Glomerular endothelial cell (primary cell): Measurements from ENCODE around the gene ERP44. TPM values are rescaled to one million over a fixed set of nuclear protein-coding genes. Genes with fewer than 3 reads are reported as not detected.
"Not testable (repeated sequence)": the region's sequence is repeated elsewhere in the genome, so short reads cannot be mapped to it uniquely, and the experiment has no call there.

Source experiments
- DNase-seq: peaks from one replicate; pipeline ENCODE4 v3.0.0-alpha.2; 2011; ENCODE audit warnings: low read depth, low spot score; ENCODE audit errors: extremely low read depth
- total RNA-seq: library from RNA; depleted of rRNA; stranded (reverse); fragments of >200 nt; gene quantifications from 2 replicates; pipeline ENCODE4 v1.2.3, GENCODE V29; 2015

The ERP44 gene
- total RNA-seq, 1 donor from 2014 or later, result 26.4 TPM

DNA sequence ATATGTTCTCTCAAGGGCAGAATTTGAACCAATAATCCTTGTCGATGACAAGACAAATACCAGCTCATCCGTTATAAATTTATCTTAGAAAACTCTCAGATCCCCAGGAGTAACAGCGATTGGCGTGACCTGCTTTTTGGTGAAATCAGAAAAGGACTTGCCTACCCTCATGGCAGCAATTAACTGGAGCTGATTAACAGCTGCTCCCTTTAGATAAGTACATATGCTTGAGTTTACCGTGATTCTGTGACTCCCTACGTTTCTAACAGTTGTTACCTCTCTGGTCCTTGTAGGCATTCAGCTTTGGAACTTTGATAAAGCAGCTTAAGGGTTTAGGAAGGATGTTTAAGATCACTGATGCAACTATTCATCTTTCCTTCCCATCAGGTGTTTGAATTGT is 2.8 kb upstream of the ERP44 start:
- DNase-seq, result no peak

DNA sequence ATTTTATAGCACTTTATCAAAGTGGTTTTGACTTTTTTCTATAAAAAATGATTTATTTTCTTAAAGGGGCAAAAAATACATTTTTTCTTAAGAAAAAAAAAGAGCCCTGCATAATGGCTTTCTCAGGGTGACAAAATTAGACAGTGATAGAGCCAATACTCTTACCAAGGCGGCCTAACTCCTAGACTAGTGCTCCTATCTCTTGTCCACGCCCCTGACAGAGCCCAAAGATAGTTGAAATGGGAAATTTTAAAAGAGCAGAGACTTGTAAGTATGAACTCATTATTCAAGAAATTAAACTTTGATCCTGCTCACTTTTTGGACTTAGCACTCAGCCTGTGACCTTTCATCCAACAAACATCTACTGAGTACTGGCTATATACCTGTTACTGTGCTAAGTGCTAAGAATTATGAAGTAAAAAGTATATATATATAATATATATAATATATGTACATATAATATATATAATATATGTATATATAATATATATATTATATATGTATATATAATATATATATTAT is 1.4 kb upstream of the ERP44 start:
- no peak for DNase-seq

- no peak for DNase-seq
These were observed 882 bp upstream of the ERP44 start for GRCh38 chr9:100099722-100100042.

- DNase-seq, result no peak
These were observed 534 bp downstream of the ERP44 start for GRCh38 chr9:100098046-100098886.

DNA sequence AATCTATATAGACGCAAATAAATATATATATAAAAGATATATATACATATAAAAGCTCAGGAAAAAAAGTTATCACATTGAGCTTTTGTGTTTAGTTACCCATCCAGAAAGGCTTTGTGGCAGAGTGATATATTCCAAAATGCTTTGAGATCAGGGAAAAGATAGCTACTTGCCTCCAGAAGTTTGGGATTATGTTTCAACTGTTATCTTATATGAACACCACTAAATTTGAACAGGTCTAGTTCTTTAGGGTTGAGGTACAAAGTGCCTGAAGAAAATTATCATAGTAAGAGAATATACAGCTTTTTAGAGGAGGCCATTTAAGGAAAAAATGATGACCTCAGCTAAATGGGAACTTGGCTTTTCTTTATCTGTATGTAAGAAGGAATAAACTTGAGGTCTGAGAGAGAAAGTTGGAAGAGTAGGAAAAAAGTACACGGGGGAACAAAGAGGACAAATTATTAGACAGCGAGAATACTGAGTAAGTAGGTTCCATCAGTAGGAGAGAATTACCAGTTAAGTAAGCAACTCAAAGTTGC is 2.4 kb downstream of the ERP44 start:
- no peak for DNase-seq

DNA sequence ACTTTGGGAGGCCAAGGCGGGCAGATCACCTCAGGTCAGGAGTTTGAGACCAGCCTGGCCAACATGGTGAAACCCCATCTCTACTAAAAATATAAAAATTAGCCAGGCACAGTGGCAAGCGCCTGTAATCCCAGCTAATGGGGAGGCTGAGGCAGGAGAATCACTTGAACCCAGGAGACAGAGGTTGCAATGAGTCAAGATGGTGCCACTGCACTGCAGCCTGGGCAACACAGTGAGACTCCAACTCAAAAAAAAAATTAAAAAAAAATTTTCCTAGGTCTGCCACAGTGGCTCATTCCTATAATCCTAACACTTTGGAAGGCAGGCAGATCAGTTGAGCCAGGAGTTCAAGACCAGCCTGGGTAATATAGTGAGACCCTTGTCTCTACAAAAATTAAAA is 4.4 kb downstream of the ERP44 start:
- not testable (repeated sequence) for DNase-seq

- no peak for DNase-seq
These were observed 6.7 kb downstream of the ERP44 start for GRCh38 chr9:100092066-100092465.

DNA sequence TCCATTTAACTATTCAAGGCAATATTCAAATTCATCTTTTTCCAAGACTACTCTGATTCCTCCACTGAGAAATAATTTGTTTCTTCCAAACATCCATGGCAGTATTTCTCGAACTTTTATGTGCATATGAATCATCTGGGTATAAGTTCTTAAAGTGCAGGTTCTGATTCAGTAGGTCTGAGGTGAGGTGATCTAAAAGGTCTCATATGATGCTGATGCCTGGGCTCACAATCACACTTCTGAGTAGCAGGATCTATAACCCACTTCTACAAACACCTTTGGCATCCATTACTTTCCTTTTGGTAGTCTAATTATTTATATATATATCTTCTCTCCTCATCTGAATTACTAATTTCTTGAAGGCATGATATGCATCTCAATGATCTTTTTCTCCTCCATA is 7.2 kb downstream of the ERP44 start:
- DNase-seq, result no peak

GRCh38 chr9:100090880-100091279 is 7.9 kb downstream of the ERP44 start:
- no peak for DNase-seq

DNA sequence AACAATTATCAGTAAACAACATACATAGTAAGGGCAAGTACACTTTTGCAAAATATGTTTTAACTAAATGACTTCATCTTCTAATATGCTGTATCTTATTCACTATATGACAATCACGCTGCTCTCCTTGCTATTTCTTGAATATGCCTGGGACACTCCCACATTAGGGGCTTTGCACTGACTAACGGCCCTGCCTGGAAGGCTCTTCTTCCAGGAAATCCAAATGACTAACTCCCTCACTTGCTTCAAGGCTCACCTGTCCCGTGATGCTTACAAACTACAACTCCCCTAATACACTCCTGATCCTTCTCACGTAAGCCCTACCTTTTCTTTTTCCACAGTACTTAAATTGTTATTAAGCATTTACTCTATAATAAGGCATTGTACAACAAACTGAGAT is 10.6 kb downstream of the ERP44 start:
- DNase-seq, result no peak

DNA sequence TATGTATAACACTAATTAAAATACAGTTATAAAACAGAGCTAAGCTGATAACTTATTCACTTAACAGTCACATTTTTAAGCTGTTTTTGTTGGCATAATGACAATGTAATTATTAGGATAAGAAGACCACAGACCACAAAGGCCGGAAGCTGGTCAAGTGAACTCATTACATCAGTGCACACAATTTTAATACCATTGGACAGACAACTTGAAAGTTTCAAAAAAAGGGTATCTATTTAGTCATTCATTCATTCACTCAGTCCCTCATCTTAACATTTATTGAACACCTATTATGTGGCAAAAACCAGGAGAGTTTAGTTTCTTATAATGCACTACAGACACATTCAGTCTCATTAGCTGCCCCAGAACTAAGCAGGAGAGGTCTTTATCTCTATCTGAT is 11.6 kb downstream of the ERP44 start:
- no peak for DNase-seq

GRCh38 chr9:100086097-100086635 is 12.6 kb downstream of the ERP44 start:
- no peak for DNase-seq

- no peak for DNase-seq
These were observed 14.1 kb downstream of the ERP44 start for GRCh38 chr9:100084734-100085133.

GRCh38 chr9:100084128-100084453 is 14.7 kb downstream of the ERP44 start:
- DNase-seq, result no peak

- DNase-seq, result no peak
These were observed 15.2 kb downstream of the ERP44 start for GRCh38 chr9:100083448-100084127.

DNA sequence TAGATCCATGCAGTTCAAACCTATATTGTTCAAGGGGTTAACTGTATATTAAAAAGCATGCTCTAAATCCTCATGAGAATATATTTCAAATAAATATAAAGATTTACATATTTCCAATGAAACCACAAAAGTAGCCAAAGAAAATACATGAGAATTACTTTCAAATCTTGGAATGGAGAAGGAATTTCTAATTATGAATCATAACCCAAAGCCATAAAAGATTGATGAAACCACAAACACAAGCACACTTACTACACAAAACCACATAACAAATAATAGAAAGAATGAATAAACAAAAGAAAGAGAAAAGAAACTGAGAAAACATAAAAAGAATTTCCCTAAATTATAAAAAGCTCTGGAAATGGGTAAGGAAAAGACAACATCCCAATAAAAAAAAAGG is 16.0 kb downstream of the ERP44 start:
- no peak for DNase-seq

DNA sequence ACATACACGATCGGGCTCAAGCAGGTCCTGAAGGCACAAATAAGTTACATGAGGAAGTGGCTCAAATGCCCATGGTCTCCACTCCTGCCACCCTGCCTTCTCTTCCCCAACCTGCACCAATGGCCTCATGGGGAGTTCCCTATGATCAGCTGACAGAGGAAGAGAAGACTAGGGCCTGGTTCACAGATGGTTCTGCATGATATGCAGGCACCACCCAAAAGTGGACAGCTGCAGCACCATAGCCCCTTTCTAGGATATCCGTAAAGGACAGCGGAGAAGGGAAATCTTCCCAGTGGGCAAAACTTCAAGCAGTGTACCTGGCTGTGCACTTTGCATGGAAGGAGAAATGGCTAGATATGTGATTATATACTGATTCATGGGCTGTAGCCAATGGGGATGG is 22.5 kb downstream of the ERP44 start:
- not testable (repeated sequence) for DNase-seq

DNA sequence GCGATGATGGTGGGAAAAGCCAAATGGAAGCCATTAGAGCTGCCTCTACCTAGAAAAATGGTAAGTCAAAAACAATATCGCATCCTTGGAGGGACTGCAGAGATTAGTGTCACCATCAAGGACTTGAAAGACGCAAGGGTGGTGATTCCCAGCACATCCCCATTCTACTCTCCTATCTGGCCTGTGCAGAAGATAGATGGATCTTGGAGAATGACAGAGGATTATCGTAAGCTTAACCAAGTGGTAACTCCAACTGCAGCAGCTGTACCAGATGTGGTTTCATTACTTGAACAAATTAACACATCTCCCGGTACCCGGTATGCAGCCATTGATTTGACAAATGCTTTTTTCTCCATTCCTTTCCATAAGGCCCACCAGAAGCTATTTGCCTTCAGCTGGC is 23.8 kb downstream of the ERP44 start:
- no peak for DNase-seq

DNA sequence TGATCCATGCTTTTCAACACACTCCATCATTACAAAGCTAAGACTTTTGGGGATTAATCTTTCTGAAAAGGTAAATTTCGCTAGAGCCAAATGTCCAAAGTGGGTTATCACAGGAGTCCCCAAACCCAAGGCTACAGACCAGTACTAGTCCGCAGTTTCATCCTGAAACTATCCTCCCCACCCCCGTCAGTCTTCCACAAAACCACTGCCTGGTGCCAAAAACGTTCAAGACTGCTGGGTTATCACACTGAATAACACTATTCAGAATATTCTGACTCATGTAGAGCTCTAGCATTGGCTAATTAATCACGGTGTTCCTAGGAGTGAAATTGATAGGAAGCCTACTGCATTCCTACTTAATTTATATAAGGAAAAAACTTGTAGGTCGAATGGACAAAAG is 24.7 kb downstream of the ERP44 start:
- no peak for DNase-seq

DNA sequence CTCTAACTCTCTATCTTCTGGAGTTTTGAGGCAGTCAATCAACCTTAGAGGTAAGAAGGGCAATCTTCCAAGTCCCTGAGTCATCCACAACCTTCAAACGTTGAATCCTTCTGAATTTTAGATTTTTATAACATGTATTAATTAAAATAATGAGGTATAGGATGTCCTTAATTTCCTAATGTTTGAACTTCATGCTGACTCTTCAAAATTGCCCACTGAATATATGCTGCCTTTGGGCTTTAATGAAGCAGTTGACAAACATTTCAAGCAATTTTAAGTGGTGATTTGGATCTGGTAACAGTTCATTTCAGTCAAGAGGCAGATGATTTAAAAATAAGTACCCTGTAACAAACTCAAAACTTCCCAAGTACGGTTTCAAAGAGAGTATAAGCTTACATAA is 26.0 kb downstream of the ERP44 start:
- DNase-seq, result no peak

- no peak for DNase-seq
These were observed 27.5 kb downstream of the ERP44 start for GRCh38 chr9:100071271-100071670.
